Medulla oblongata (tissue), 1 donor: ENCODE data around the gene EIF4G1.
"Not testable (repeated sequence)": the region's sequence is repeated elsewhere in the genome, so short reads cannot be mapped to it uniquely, and the experiment has no call there.

Experiments
- DNase-seq: peaks from one replicate; pipeline ENCODE4 v3.0.0-alpha.2; 2015; ENCODE audit errors: extremely low spot score

The EIF4G1 gene

GRCh38 chr3:184314363-184314699 is at the start of gene EIF4G1:
EIF4G1 (plus strand) TSS chr3:184314606; CDS start chr3:184315797, 1,191 bp downstream.
- peak; percentile 93 for DNase-seq

- DNase-seq, result not testable (repeated sequence)
Measured at GRCh38 chr3:184267249-184267648, 47.2 kb upstream of the EIF4G1 start.

- no peak for DNase-seq
Measured at GRCh38 chr3:184272269-184272668, 42.1 kb upstream of the EIF4G1 start.

- no peak for DNase-seq
Measured at GRCh38 chr3:184275381-184275701, 39.1 kb upstream of the EIF4G1 start.

- DNase-seq, result no peak
Measured at GRCh38 chr3:184275961-184276910, 38.2 kb upstream of the EIF4G1 start, which contains the start of gene ECE2. ECE2 (plus strand) TSS chr3:184276022; CDS start chr3:184276154, 132 bp downstream.

- no peak for DNase-seq
Measured at GRCh38 chr3:184277366-184277765, 37.0 kb upstream of the EIF4G1 start.

GRCh38 chr3:184282941-184283340 is 31.5 kb upstream of the EIF4G1 start:
- DNase-seq, result no peak

GRCh38 chr3:184283681-184284080 is 30.7 kb upstream of the EIF4G1 start:
- no peak for DNase-seq

GRCh38 chr3:184284696-184285095 is 29.7 kb upstream of the EIF4G1 start:
- peak; percentile 78 for DNase-seq

- DNase-seq, result peak; percentile 40
Measured at GRCh38 chr3:184289426-184289938, 24.9 kb upstream of the EIF4G1 start.

- DNase-seq, result no peak
Measured at GRCh38 chr3:184290331-184290730, 24.1 kb upstream of the EIF4G1 start.

- DNase-seq, result no peak
Measured at GRCh38 chr3:184291044-184291737, 23.2 kb upstream of the EIF4G1 start.

- no peak for DNase-seq
Measured at GRCh38 chr3:184291738-184292445, 22.5 kb upstream of the EIF4G1 start.

- DNase-seq, result no peak
Measured at GRCh38 chr3:184295771-184296170, 18.6 kb upstream of the EIF4G1 start.

GRCh38 chr3:184296616-184297015 is 17.8 kb upstream of the EIF4G1 start:
- no peak for DNase-seq

GRCh38 chr3:184298759-184299487 is 15.5 kb upstream of the EIF4G1 start, which contains the start of gene PSMD2:
PSMD2 (plus strand) TSS chr3:184299241; CDS start chr3:184299267, 26 bp downstream.
- DNase-seq, result peak; percentile 97

- DNase-seq, result no peak
Measured at GRCh38 chr3:184299488-184300377, 14.7 kb upstream of the EIF4G1 start.

GRCh38 chr3:184300378-184300720 is 14.1 kb upstream of the EIF4G1 start:
- DNase-seq, result no peak

- DNase-seq, result no peak
Measured at GRCh38 chr3:184305577-184305976, 8.8 kb upstream of the EIF4G1 start.

- no peak for DNase-seq
Measured at GRCh38 chr3:184306341-184306972, 7.9 kb upstream of the EIF4G1 start.
